Osteocyte (in vitro differentiated cells): ENCODE measurements around the gene HSD17B10. TPM values are rescaled to one million over a fixed set of nuclear protein-coding genes. Genes with fewer than 3 reads are reported as not detected.

ENCODE experiments used
- DNase-seq: peaks from one replicate; pipeline ENCODE4 v3.0.0; 2021; ENCODE audit warnings: mixed read lengths; ENCODE audit not compliant: unreplicated experiment; ENCODE audit errors: extremely low spot score
- H3K27ac Mint-ChIP-seq: one replicate; pipeline ENCODE4 v1.8.0; 2021; ENCODE audit warnings: mild to moderate bottlenecking, mixed read lengths; ENCODE audit not compliant: unreplicated experiment
- H3K27me3 Mint-ChIP-seq: one replicate; pipeline ENCODE4 v1.8.0; 2021; ENCODE audit warnings: mixed read lengths; ENCODE audit not compliant: unreplicated experiment
- H3K36me3 Mint-ChIP-seq: one replicate; pipeline ENCODE4 v1.8.0; 2021; ENCODE audit warnings: mixed read lengths; ENCODE audit not compliant: unreplicated experiment
- H3K4me1 Mint-ChIP-seq: one replicate; pipeline ENCODE4 v1.8.0; 2021; ENCODE audit warnings: mixed read lengths; ENCODE audit not compliant: unreplicated experiment
- H3K4me3 Mint-ChIP-seq: one replicate; pipeline ENCODE4 v1.8.0; 2021; ENCODE audit warnings: mild to moderate bottlenecking, moderate library complexity, mixed read lengths; ENCODE audit not compliant: unreplicated experiment
- H3K9me3 Mint-ChIP-seq: one replicate; pipeline ENCODE4 v1.8.0; 2021; ENCODE audit warnings: mixed read lengths; ENCODE audit not compliant: unreplicated experiment
- CTCF ChIP-seq: fragments of 200-600 bp; sonication (generic); IDR thresholded peaks from 2 replicates; pipeline ENCODE4 v1.5.0; 2021; ENCODE audit warnings: antibody characterized with exemption, mild to moderate bottlenecking, moderate library complexity
- total RNA-seq: library from RNA; stranded (reverse); gene quantifications from 2 replicates; pipeline ENCODE4 v1.2.1, GENCODE V29; 2021

Gene HSD17B10
- total RNA-seq, 1 donor from 2014 or later: 87.1 TPM

GRCh38 chrX:53452812-53453211 lies 18.6 kb upstream of the HSD17B10 start:
- Mint-ChIP-seq H3K27me3 (peaks cover 13% of the 10 kb centered on the region), H3K4me1 (no peaks in the 10 kb centered on the region), H3K27ac (no peak overlapping the region), H3K36me3 (no peaks in the 10 kb centered on the region), H3K9me3 (peaks cover 11% of the 10 kb centered on the region), H3K4me3 (no peak overlapping the region)
- no peak for TF ChIP-seq CTCF
- DNase-seq: no peak

GRCh38 chrX:53449632-53450031 lies 15.5 kb upstream of the HSD17B10 start:
- no peaks in the 10 kb centered on the region for H3K36me3 Mint-ChIP-seq
- no peak overlapping the region for H3K4me3 Mint-ChIP-seq
- DNase-seq: no peak
- no peaks in the 10 kb centered on the region for H3K27me3 Mint-ChIP-seq
- TF ChIP-seq CTCF: no peak
- peaks cover 11% of the 10 kb centered on the region for H3K9me3 Mint-ChIP-seq
- no peaks in the 10 kb centered on the region for H3K4me1 Mint-ChIP-seq
- H3K27ac Mint-ChIP-seq: no peak overlapping the region

GRCh38 chrX:53447441-53447840 lies 13.3 kb upstream of the HSD17B10 start:
- Mint-ChIP-seq H3K36me3 (no peaks in the 10 kb centered on the region), H3K4me1 (no peaks in the 10 kb centered on the region), H3K27ac (no peak overlapping the region), H3K27me3 (no peaks in the 10 kb centered on the region), H3K9me3 (peaks cover 11% of the 10 kb centered on the region), H3K4me3 (no peak overlapping the region)
- no peak for DNase-seq
- no peak for TF ChIP-seq CTCF

- TF ChIP-seq CTCF: peak; percentile 42
- H3K27me3 Mint-ChIP-seq: no peaks in the 10 kb centered on the region
- no peak for DNase-seq
- no peak overlapping the region for H3K4me3 Mint-ChIP-seq
- H3K4me1 Mint-ChIP-seq: peaks cover 10% of the 10 kb centered on the region
- peaks cover 11% of the 10 kb centered on the region for H3K9me3 Mint-ChIP-seq
- H3K36me3 Mint-ChIP-seq: no peaks in the 10 kb centered on the region
- H3K27ac Mint-ChIP-seq: no peak overlapping the region
These were observed 11.8 kb upstream of the HSD17B10 start for GRCh38 chrX:53445977-53446376.

GRCh38 chrX:53442322-53442631 lies 8.1 kb upstream of the HSD17B10 start:
- Mint-ChIP-seq H3K36me3 (no peaks in the 10 kb centered on the region), H3K9me3 (peaks cover 11% of the 10 kb centered on the region), H3K4me3 (peak overlapping the region; percentile 70), H3K4me1 (peaks cover 15% of the 10 kb centered on the region), H3K27me3 (peaks cover 4% of the 10 kb centered on the region), H3K27ac (no peak overlapping the region)
- no peak for DNase-seq
- no peak for TF ChIP-seq CTCF
